HEK293 (cell line): ENCODE results near the gene ADORA2A.
A peak's percentile ranks its signal among the peaks of the same experiment; 100 is the strongest.

Source experiments
- CTCF ChIP-seq: fragments of 450-650 bp; formaldehyde crosslinking; IDR thresholded peaks from 2 replicates; pipeline ENCODE4 v1.5.1; 2016; ENCODE audit warnings: missing biosample characterization, missing genetic modification characterization
- EGR2 ChIP-seq: fragments of 450-650 bp; formaldehyde crosslinking; IDR thresholded peaks from 2 replicates; pipeline ENCODE4 v1.5.1; 2016; ENCODE audit warnings: low read depth, missing biosample characterization, missing genetic modification characterization
- GLIS2 ChIP-seq: fragments of 450-650 bp; formaldehyde crosslinking; IDR thresholded peaks from 2 replicates; pipeline ENCODE4 v1.5.1; 2016; ENCODE audit warnings: missing biosample characterization, missing genetic modification characterization
- OSR2 ChIP-seq: fragments of 450-650 bp; formaldehyde crosslinking; IDR thresholded peaks from 2 replicates; pipeline ENCODE4 v1.5.1; 2016; ENCODE audit warnings: missing biosample characterization, missing genetic modification characterization
- OVOL3 ChIP-seq: fragments of 450-650 bp; formaldehyde crosslinking; IDR thresholded peaks from 2 replicates; pipeline ENCODE4 v1.5.1; 2016; ENCODE audit warnings: missing biosample characterization, missing genetic modification characterization
- PATZ1 ChIP-seq: fragments of 450-650 bp; formaldehyde crosslinking; IDR thresholded peaks from 2 replicates; pipeline ENCODE4 v1.5.1; 2016; ENCODE audit warnings: missing biosample characterization, missing genetic modification characterization
- PRDM4 ChIP-seq: fragments of 450-650 bp; formaldehyde crosslinking; IDR thresholded peaks from 2 replicates; pipeline ENCODE4 v1.5.1; 2017; ENCODE audit warnings: missing biosample characterization, missing genetic modification characterization
- TSHZ1 ChIP-seq: fragments of 450-650 bp; formaldehyde crosslinking; IDR thresholded peaks from 2 replicates; pipeline ENCODE4 v1.5.1; 2016; ENCODE audit warnings: missing biosample characterization, missing genetic modification characterization, borderline replicate concordance
- ZBTB7A ChIP-seq: fragments of 450-650 bp; formaldehyde crosslinking; IDR thresholded peaks from 2 replicates; pipeline ENCODE4 v1.5.1; 2016; ENCODE audit warnings: low read depth, missing biosample characterization, missing genetic modification characterization
- ZFHX2 ChIP-seq: fragments of 450-650 bp; formaldehyde crosslinking; conservative IDR thresholded peaks from 2 replicates; pipeline ENCODE4 v1.5.1; 2016; ENCODE audit warnings: missing biosample characterization, missing genetic modification characterization
- ZIC2 ChIP-seq: fragments of 450-650 bp; formaldehyde crosslinking; IDR thresholded peaks from 2 replicates; pipeline ENCODE4 v1.5.1; 2016; ENCODE audit warnings: missing biosample characterization, missing genetic modification characterization
- ZNF121 ChIP-seq: fragments of 450-650 bp; formaldehyde crosslinking; IDR thresholded peaks from 2 replicates; pipeline ENCODE4 v1.5.1; 2016; ENCODE audit warnings: missing biosample characterization, missing genetic modification characterization
- ZNF138 ChIP-seq: fragments of 450-650 bp; formaldehyde crosslinking; IDR thresholded peaks from 2 replicates; pipeline ENCODE4 v1.5.1; 2016; ENCODE audit warnings: missing biosample characterization, missing genetic modification characterization, borderline replicate concordance
- ZNF311 ChIP-seq: fragments of 450-650 bp; formaldehyde crosslinking; IDR thresholded peaks from 2 replicates; pipeline ENCODE4 v1.5.1; 2017; ENCODE audit warnings: missing biosample characterization, missing genetic modification characterization, borderline replicate concordance
- ZNF341 ChIP-seq: fragments of 450-650 bp; formaldehyde crosslinking; IDR thresholded peaks from 2 replicates; pipeline ENCODE4; 2016; ENCODE audit warnings: low read depth, missing biosample characterization, missing genetic modification characterization
- ZNF423 ChIP-seq: fragments of 450-650 bp; formaldehyde crosslinking; IDR thresholded peaks from 2 replicates; pipeline ENCODE4 v1.5.1; 2016; ENCODE audit warnings: missing biosample characterization, missing genetic modification characterization
- ZNF521 ChIP-seq: fragments of 450-650 bp; formaldehyde crosslinking; IDR thresholded peaks from 2 replicates; pipeline ENCODE4 v1.5.1; 2017; ENCODE audit warnings: missing biosample characterization, mild to moderate bottlenecking, missing genetic modification characterization
- ZNF585B ChIP-seq: fragments of 450-650 bp; formaldehyde crosslinking; IDR thresholded peaks from 2 replicates; pipeline ENCODE4 v1.5.1; 2016; ENCODE audit warnings: missing biosample characterization, missing genetic modification characterization
- ZNF621 ChIP-seq: fragments of 450-650 bp; formaldehyde crosslinking; IDR thresholded peaks from 2 replicates; pipeline ENCODE4 v1.5.1; 2017; ENCODE audit warnings: missing biosample characterization, missing genetic modification characterization
- ZSCAN16 ChIP-seq: fragments of 450-650 bp; formaldehyde crosslinking; IDR thresholded peaks from 2 replicates; pipeline ENCODE4 v1.5.1; 2016; ENCODE audit warnings: missing biosample characterization, missing genetic modification characterization
- ZSCAN30 ChIP-seq: fragments of 450-650 bp; IDR thresholded peaks from 2 replicates; pipeline ENCODE4 v1.5.1; 2018; ENCODE audit warnings: missing biosample characterization, mild to moderate bottlenecking, missing genetic modification characterization, moderate library complexity
- TF ChIP-seq, protein P1 (sequence below): fragments of 450-650 bp; formaldehyde crosslinking; conservative IDR thresholded peaks from 2 replicates; pipeline ENCODE4 v1.5.1; 2016; ENCODE audit warnings: low read depth, missing biosample characterization, missing genetic modification characterization
- TF ChIP-seq, protein P2 (sequence below): fragments of 450-650 bp; formaldehyde crosslinking; IDR thresholded peaks from 2 replicates; pipeline ENCODE4 v1.5.1; 2016; ENCODE audit warnings: missing biosample characterization, missing genetic modification characterization

The ADORA2A gene

GRCh38 chr22:24423519-24424000, 3.8 kb upstream of the ADORA2A start (continued):
- TF ChIP-seq, protein P1, sequence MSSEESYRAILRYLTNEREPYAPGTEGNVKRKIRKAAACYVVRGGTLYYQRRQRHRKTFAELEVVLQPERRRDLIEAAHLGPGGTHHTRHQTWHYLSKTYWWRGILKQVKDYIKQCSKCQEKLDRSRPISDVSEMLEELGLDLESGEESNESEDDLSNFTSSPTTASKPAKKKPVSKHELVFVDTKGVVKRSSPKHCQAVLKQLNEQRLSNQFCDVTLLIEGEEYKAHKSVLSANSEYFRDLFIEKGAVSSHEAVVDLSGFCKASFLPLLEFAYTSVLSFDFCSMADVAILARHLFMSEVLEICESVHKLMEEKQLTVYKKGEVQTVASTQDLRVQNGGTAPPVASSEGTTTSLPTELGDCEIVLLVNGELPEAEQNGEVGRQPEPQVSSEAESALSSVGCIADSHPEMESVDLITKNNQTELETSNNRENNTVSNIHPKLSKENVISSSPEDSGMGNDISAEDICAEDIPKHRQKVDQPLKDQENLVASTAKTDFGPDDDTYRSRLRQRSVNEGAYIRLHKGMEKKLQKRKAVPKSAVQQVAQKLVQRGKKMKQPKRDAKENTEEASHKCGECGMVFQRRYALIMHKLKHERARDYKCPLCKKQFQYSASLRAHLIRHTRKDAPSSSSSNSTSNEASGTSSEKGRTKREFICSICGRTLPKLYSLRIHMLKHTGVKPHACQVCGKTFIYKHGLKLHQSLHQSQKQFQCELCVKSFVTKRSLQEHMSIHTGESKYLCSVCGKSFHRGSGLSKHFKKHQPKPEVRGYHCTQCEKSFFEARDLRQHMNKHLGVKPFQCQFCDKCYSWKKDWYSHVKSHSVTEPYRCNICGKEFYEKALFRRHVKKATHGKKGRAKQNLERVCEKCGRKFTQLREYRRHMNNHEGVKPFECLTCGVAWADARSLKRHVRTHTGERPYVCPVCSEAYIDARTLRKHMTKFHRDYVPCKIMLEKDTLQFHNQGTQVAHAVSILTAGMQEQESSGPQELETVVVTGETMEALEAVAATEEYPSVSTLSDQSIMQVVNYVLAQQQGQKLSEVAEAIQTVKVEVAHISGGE (tag by site-specific recombination), result no peak
- no peak for TF ChIP-seq ZNF423 (tag by site-specific recombination)
- peak; percentile 90 for TF ChIP-seq GLIS2
- no peak for TF ChIP-seq ZFHX2 (tag by site-specific recombination)
- no peak for TF ChIP-seq ZNF138 (tag by site-specific recombination)
- TF ChIP-seq TSHZ1, result no peak
- TF ChIP-seq PRDM4 (tag by site-specific recombination), result no peak
- TF ChIP-seq ZBTB7A (tag by site-specific recombination), result no peak
- TF ChIP-seq OSR2 (tag by site-specific recombination), result no peak
- 0 out of 2 replicates have a peak, but pooled peaks have one; percentile 42 for TF ChIP-seq ZSCAN30 (tag by site-specific recombination)
- no peak for TF ChIP-seq EGR2 (tag by site-specific recombination)
- no peak for TF ChIP-seq ZNF121 (tag by site-specific recombination)
- no peak for TF ChIP-seq ZNF621 (tag by site-specific recombination)
- TF ChIP-seq PATZ1 (tag by site-specific recombination), result peak; percentile 52
- TF ChIP-seq ZNF521 (tag by site-specific recombination), result no peak
- TF ChIP-seq ZSCAN16 (tag by site-specific recombination), result no peak
- peak; percentile 70 for TF ChIP-seq ZIC2
- TF ChIP-seq, protein P2, sequence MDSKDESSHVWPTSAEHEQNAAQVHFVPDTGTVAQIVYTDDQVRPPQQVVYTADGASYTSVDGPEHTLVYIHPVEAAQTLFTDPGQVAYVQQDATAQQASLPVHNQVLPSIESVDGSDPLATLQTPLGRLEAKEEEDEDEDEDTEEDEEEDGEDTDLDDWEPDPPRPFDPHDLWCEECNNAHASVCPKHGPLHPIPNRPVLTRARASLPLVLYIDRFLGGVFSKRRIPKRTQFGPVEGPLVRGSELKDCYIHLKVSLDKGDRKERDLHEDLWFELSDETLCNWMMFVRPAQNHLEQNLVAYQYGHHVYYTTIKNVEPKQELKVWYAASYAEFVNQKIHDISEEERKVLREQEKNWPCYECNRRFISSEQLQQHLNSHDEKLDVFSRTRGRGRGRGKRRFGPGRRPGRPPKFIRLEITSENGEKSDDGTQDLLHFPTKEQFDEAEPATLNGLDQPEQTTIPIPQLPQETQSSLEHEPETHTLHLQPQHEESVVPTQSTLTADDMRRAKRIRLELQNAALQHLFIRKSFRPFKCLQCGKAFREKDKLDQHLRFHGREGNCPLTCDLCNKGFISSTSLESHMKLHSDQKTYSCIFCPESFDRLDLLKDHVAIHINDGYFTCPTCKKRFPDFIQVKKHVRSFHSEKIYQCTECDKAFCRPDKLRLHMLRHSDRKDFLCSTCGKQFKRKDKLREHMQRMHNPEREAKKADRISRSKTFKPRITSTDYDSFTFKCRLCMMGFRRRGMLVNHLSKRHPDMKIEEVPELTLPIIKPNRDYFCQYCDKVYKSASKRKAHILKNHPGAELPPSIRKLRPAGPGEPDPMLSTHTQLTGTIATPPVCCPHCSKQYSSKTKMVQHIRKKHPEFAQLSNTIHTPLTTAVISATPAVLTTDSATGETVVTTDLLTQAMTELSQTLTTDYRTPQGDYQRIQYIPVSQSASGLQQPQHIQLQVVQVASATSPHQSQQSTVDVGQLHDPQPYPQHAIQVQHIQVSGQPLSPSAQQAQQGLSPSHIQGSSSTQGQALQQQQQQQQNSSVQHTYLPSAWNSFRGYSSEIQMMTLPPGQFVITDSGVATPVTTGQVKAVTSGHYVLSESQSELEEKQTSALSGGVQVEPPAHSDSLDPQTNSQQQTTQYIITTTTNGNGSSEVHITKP (tag by site-specific recombination), result peak; percentile 71
- no peak for TF ChIP-seq ZNF311
- TF ChIP-seq ZNF341 (tag by site-specific recombination), result no peak
- no peak for TF ChIP-seq CTCF
- no peak for TF ChIP-seq ZNF585B (tag by site-specific recombination)
- TF ChIP-seq OVOL3 (tag by site-specific recombination), result no peak
